Measurements from ENCODE around the gene HHIPL2.
"Not testable (repeated sequence)": the region's sequence is repeated elsewhere in the genome, so short reads cannot be mapped to it uniquely, and the experiment has no call there.

The HHIPL2 gene

DNA sequence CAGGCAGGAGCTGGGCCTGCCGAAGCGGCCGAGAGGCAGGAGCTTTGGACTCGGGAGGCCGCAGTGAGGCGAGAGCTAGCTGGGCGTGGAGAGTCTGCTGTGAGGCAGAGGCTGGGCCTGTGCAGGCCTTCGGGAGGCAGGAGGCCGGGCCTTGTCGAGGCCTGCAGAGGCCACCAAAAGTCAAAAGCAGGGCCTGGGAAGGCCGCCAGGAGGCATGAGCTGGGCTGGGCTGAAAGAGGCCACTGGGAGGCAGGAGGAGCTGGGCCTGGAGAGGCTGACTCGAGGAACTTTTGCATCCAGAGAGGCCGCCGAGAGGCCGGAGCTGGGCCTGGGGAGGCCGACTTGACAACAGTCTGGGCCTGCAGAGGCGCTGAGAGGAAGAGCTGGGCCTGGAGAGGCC is 74.2 kb downstream of the HHIPL2 start:
- CTCF ChIA-PET = interaction anchor here (0.6 kb wide), 1 partner anchor 18 kb away, joined by 3 read pairs; no protein-coding TSS in a partner anchor
- H3K36me3 ChIP-seq (ENCODE audit: control insufficient read depth in 2 of 2, insufficient read depth in 1 of 2, low read length in 2 of 2); H3K4me3 ChIP-seq (ENCODE audit: low read depth, low read length); POLR2A ChIA-PET; H3K9me3 ChIP-seq (ENCODE audit: control insufficient read depth, insufficient read depth, low read depth, low read length); H3K27ac ChIP-seq (ENCODE audit: extremely low read depth, low read depth, low read length); H3K4me1 ChIP-seq (ENCODE audit: control insufficient read depth, insufficient read depth, low read length): not testable (repeated sequence)

DNA sequence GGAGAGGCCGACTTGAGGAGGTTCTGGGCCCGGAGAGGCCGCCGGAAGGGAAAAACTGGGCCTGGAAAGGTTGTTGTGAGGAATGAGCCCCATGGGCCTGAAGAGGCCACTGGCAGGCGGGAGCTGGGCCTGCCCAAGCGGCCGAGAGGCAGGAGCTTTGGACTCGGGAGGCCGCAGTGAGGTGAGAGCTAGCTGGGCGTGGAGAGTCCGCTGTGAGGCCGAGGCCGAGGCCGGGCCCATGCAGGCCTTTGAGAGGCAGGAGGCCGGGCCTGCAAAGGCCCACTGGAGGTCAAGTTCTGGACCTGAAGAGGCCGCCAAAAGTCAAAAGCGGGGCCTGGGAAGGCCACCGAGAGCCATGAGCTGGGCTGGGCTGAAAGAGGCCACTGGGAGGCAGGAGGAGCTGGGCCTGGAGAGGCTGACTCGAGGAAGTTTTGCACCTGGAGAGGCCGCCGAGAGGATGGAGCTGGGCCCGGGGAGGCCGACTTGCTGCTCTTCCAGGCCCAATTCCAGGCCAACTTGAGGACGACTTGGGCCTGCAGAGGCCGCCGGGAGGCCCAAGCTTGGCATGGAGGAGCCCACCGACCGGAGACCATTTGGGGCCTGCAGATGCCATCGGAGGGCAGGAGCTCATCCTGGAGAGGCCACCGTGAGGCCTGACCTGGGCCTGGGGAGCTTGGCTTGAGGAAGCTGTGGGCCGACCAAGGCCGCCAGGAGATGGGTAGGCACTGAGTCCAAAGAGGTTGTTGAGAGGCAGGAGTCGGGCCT is 74.9 kb downstream of the HHIPL2 start:
- H3K4me1 ChIP-seq (ENCODE audit: control insufficient read depth, insufficient read depth, low read length); POLR2A ChIA-PET; H3K36me3 ChIP-seq (ENCODE audit: control insufficient read depth in 2 of 2, insufficient read depth in 1 of 2, low read length in 2 of 2); H3K9me3 ChIP-seq (ENCODE audit: control insufficient read depth, insufficient read depth, low read depth, low read length); H3K27ac ChIP-seq (ENCODE audit: extremely low read depth, low read depth, low read length); CTCF ChIA-PET; H3K4me3 ChIP-seq (ENCODE audit: low read depth, low read length): not testable (repeated sequence)
